Neutrophil (primary cell): ENCODE measurements around the gene IQSEC1.

Experiments used
- H3K27ac ChIP-seq: fragments of 200-600 bp; sonication (generic); 2 replicates; pipeline ENCODE4 v1.5.1; 2016; ENCODE audit warnings: mild to moderate bottlenecking, moderate library complexity
- H3K27me3 ChIP-seq: fragments of 200-600 bp; sonication (generic); 2 replicates; pipeline ENCODE4 v1.6.0; 2016; ENCODE audit warnings: mild to moderate bottlenecking
- H3K36me3 ChIP-seq: fragments of 200-600 bp; sonication (generic); 2 replicates; pipeline ENCODE4 v1.5.1; 2017
- H3K4me1 ChIP-seq, 2 experiments: fragments of 200-600 bp in 1 of 2; sonication (generic) in 1 of 2; 1 replicate in 1 of 2; 2 replicates in 1 of 2; pipeline versions ENCODE4 v1.5.1 to v1.6.1; 2013 to 2016; ENCODE audit warnings: low read depth in 1 of 2, low read length in 1 of 2, mild to moderate bottlenecking in 1 of 2, moderate library complexity in 1 of 2; ENCODE audit not compliant: control insufficient read depth in 1 of 2, insufficient read depth in 1 of 2
- H3K4me3 ChIP-seq, 2 experiments: fragments of 200-600 bp in 1 of 2; sonication (generic) in 1 of 2; 1 replicate in 1 of 2; 2 replicates in 1 of 2; pipeline ENCODE4 v1.5.1; 2013 to 2016; ENCODE audit warnings: low read depth in 1 of 2, low read length in 1 of 2, mild to moderate bottlenecking in 1 of 2, moderate library complexity in 1 of 2
- H3K9me3 ChIP-seq: fragments of 200-600 bp; sonication (generic); 2 replicates; pipeline ENCODE4 v1.5.1; 2016
- TF ChIP-seq, protein P1 (sequence below): fragments of 200-600 bp; sonication (generic); IDR thresholded peaks from 2 replicates; pipeline ENCODE4 v1.5.1; 2016; ENCODE audit warnings: antibody characterized with exemption

IQSEC1 gene

DNA sequence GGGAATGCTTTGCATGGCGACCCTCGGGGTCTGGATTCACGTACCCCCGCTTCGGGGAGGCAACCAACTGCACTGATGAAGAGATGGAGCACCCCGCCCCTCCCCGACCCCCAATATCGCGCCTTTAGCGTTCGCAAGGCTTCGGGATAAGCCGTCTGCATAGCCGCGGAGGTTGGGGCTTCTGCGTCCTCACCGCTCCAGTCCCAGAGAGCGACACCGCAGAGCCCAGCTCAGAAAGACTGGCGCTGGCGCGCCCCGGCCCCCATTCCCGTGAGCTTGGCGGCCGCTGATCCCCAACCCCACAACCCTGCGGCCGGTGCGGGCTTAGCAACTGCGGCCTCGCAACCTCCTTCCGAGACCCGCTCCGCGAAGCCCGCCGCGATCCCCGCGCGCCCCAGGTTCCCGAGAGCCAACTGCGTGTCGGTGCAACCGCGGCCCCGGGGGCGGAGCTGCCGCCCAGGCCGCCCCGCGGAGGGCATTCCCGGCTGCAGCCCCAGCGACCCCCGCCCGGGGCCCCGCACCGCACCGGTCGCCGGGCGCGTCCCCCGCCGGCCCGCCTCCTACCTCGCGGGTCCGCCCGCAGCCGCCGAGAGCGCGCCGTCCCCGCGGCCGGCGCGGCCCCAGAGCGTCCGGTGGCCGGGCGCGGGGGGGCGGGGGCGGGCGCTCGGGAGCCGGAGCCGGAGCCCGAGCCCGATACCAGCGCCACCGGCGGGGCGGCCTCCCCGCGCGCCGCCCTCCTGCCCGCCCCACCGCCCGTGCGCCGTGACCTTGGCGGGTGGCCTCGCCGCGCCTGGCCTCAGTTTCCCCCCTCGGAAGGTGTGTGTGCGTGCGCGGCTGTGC lies 79.5 kb downstream of the IQSEC1 start:
- Histone ChIP-seq H3K4me3 (peak overlapping the region; percentile 83 to 91), H3K27me3 (peaks cover 15% of the 10 kb centered on the region), H3K36me3 (peaks cover 57% of the 10 kb centered on the region), H3K4me1 (peaks cover 86 to 89% of the 10 kb centered on the region in 2 experiments), H3K9me3 (no peaks in the 10 kb centered on the region), H3K27ac (peak overlapping the region; percentile 98)
- TF ChIP-seq, protein P1, sequence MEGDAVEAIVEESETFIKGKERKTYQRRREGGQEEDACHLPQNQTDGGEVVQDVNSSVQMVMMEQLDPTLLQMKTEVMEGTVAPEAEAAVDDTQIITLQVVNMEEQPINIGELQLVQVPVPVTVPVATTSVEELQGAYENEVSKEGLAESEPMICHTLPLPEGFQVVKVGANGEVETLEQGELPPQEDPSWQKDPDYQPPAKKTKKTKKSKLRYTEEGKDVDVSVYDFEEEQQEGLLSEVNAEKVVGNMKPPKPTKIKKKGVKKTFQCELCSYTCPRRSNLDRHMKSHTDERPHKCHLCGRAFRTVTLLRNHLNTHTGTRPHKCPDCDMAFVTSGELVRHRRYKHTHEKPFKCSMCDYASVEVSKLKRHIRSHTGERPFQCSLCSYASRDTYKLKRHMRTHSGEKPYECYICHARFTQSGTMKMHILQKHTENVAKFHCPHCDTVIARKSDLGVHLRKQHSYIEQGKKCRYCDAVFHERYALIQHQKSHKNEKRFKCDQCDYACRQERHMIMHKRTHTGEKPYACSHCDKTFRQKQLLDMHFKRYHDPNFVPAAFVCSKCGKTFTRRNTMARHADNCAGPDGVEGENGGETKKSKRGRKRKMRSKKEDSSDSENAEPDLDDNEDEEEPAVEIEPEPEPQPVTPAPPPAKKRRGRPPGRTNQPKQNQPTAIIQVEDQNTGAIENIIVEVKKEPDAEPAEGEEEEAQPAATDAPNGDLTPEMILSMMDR, result no peak

DNA sequence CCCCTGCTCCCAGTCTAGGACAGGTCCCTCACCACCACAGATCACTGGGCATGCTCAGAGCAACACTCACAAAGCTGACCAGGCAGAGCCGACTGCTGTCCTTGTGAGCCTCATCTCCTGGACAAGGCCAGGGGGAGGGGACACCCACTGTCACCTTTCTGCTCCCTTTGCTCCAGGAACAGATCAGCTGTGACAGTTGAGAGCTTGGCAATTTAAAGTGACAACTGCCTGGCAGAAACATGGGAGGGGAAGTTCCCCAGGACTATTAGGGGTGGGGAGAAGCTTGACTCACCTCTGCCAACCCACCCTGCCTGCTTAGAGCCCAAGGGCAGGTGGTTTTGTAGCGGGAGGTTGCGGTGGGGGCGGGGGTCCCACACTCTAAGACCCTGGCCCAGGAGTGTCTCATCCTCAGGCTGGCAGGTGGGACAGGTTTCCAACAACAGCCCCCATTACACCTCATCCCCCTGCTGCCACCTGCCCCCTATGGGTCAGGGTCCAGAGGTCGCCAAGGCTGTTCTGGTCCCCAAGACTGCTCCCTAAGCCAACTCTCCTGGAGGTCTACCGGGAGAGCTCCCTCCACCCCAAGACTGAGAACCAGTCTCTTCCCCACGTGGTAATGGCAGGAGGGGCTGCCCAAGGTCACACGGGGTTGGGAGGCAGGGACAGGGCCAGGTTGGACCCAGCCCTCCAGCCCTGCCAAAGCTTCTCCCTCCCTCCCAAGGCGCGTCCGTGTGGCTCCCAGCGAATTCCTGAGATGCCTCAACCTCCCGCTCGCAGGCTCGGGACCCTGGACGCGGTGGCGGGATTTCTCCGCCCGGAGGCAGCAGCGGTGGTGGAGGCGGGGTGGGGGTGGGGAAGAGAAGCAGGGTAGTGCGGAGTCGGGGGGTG lies 80.4 kb downstream of the IQSEC1 start:
- TF ChIP-seq, protein P1, result no peak
- H3K36me3 ChIP-seq, result peaks cover 52% of the 10 kb centered on the region
- H3K4me1 ChIP-seq, result peaks cover 86 to 89% of the 10 kb centered on the region in 2 experiments
- H3K27ac ChIP-seq, result peak overlapping the region; percentile 98
- peak overlapping the region; percentile 71 to 91 for H3K4me3 ChIP-seq
- H3K27me3 ChIP-seq, result peaks cover 15% of the 10 kb centered on the region
- no peaks in the 10 kb centered on the region for H3K9me3 ChIP-seq

DNA sequence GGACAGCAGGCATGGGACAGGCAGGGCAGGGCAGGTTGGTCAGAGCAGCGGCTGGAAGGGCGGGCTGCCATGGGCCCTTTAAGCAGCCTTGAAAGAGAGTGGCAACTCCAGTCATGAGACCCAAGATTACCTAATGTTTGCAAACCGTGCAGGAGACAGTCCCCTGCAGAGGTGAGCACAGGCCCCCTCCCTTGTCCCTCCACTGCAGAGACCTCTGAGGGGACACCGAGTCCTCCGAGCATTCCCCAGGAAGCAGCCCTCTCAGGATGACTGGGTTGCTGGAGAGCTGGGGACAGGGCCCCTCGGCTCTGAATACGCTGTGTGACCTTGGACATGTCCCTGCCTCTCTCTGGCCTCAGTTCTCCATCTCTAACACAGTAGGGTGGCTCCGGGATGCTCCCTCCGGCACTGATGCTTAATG lies 81.4 kb downstream of the IQSEC1 start:
- peak overlapping the region; percentile 42 for H3K27ac ChIP-seq
- H3K27me3 ChIP-seq, result peaks cover 15% of the 10 kb centered on the region
- peak overlapping the region in 1 of 2 experiments; percentile 71 for H3K4me3 ChIP-seq
- peaks cover 80 to 84% of the 10 kb centered on the region in 2 experiments for H3K4me1 ChIP-seq
- TF ChIP-seq, protein P1, result no peak
- H3K36me3 ChIP-seq, result peaks cover 47% of the 10 kb centered on the region
- H3K9me3 ChIP-seq, result no peaks in the 10 kb centered on the region

DNA sequence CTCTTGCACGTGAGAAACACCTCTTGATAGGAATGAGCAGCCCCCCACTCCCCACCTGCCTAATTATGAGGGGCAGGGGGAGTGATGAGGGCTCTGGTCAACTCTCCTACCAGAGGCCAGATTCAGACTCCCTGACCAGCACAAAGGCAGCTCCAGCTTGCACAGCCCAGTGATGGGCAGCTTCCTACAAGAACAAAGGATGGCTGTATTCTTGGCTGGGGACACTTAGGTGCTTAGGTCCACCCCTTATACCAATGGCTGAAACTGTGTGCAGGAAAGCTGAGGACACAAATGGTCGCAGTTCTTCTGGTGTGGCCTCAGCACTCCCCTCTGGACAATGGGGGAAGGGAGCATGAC lies 81.8 kb downstream of the IQSEC1 start:
- TF ChIP-seq, protein P1, result no peak
- H3K4me1 ChIP-seq, result peaks cover 75 to 80% of the 10 kb centered on the region in 2 experiments
- peaks cover 15% of the 10 kb centered on the region for H3K27me3 ChIP-seq
- no peak overlapping the region for H3K4me3 ChIP-seq
- peak overlapping the region; percentile 42 for H3K27ac ChIP-seq
- H3K36me3 ChIP-seq, result peaks cover 52% of the 10 kb centered on the region
- H3K9me3 ChIP-seq, result no peaks in the 10 kb centered on the region

DNA sequence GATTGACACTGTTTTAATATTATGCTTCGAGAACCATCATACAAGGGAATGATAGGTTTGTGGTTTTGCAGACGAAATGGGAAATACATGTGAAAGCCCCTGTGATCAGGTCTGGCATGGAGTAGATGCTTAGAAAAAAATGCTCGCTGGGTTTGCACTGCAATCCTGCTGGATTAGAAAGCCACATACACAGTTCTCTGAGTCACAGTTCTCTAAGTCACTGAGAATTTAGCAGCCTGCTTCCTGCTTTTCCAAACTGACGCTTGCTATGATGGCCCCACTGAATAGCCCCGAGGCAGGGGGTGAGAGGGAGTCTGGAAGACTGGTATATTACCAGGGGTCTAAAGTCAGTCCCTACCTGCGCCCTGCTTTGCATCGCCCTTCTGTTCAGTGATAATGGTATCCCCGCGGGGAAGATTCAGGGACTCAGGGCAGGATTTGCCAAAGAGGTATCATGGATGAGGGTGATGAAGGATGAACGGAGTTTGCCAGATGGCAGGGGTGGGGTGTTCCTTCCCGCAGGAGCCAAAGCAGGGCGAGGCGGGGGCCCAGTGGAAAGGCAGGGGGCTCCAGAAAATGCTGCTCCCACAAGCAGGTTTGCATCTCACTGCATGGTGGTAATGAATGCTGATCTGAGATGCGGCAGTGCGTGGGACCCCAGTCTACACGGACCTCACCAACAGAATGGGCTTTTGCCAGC lies 82.3 kb downstream of the IQSEC1 start:
- H3K27ac ChIP-seq, result peak overlapping the region; percentile 56
- no peaks in the 10 kb centered on the region for H3K9me3 ChIP-seq
- peaks cover 15% of the 10 kb centered on the region for H3K27me3 ChIP-seq
- peaks cover 53% of the 10 kb centered on the region for H3K36me3 ChIP-seq
- TF ChIP-seq, protein P1, result no peak
- peak overlapping the region in 1 of 2 experiments; percentile 4 for H3K4me3 ChIP-seq
- peaks cover 70 to 75% of the 10 kb centered on the region in 2 experiments for H3K4me1 ChIP-seq
